Measurements from ENCODE around the gene GZMH. TPM values are rescaled to one million over a fixed set of nuclear protein-coding genes. Genes with fewer than 3 reads are reported as not detected.

Gene GZMH
- not detected in 2 replicates for total RNA-seq

GRCh38 chr14:24609655-24610344 lies at the start of gene GZMH:
TSS of gene GZMH (minus strand) at chr14:24609685. CDS start at chr14:24609613, 72 bp downstream.

GRCh38 chr14:24634158-24634557 lies 24.7 kb upstream of the GZMH start, which contains the start of gene GZMB:
TSS of gene GZMB (minus strand) at chr14:24634190. CDS start at chr14:24634160, 30 bp downstream.

GRCh38 chr14:24576182-24576581 lies 33.3 kb downstream of the GZMH start, which contains the start of gene CTSG:
TSS of gene CTSG (minus strand) at chr14:24576250. CDS start at chr14:24576223, 27 bp downstream.

Other genes starting within 250 kb of the GZMH start
- gene NFATC4, start 241.5 kb downstream of the GZMH start, total RNA-seq = 29.7 and 36.8 TPM in 2 replicates
- gene NYNRIN, start 210.7 kb downstream of the GZMH start, total RNA-seq = 1.2 and 3.0 TPM in 2 replicates
- 1.7 and 2.7 TPM in 2 replicates for gene CBLN3, start 180.0 kb downstream of the GZMH start, total RNA-seq
- 47.7 and 49.6 TPM in 2 replicates for gene KHNYN, start 179.7 kb downstream of the GZMH start, total RNA-seq
- gene SDR39U1, start 166.9 kb downstream of the GZMH start, total RNA-seq = 8.2 and 13.1 TPM in 2 replicates
- not detected in 2 replicates for gene CMA1, start 101.4 kb downstream of the GZMH start, total RNA-seq
- not detected in 2 replicates for gene CTSG, start 33.4 kb downstream of the GZMH start, total RNA-seq
- gene GZMB, start 24.5 kb upstream of the GZMH start, total RNA-seq = not detected in 2 replicates